ENCODE data around the gene TAS2R60. TPM values are rescaled to one million over a fixed set of nuclear protein-coding genes. Genes with fewer than 3 reads are reported as not detected.

The TAS2R60 gene
- total and polyA plus RNA-seq, 4 donors = 0.05 to 1.0 TPM; not detected in 2

GRCh38 chr7:143492043-143492471 lies 48.8 kb downstream of the TAS2R60 start:
- Histone ChIP-seq H3K27ac (ENCODE audit: low read depth in 1 of 2, low read length in 1 of 2) (no peak overlapping the region), H3K4me3 (no peak overlapping the region), H3K9me3 (ENCODE audit: control insufficient read depth in 4 of 4, insufficient read depth in 3 of 4, low read length in 3 of 4) (peaks cover 0 to under 1% (median 0%) of the 10 kb centered on the region in 4 donors), H3K36me3 (ENCODE audit: control insufficient read depth in 4 of 4, insufficient read depth in 4 of 4, low read length in 4 of 4) (no peaks in the 10 kb centered on the region), H3K4me1 (ENCODE audit: control insufficient read depth in 5 of 5, insufficient read depth in 5 of 5, low read length in 5 of 5) (peaks cover 1 to 21% (median 5%) of the 10 kb centered on the region in 5 donors), H3K27me3 (ENCODE audit: control insufficient read depth in 3 of 3, insufficient read depth in 3 of 3, low read length in 2 of 3) (no peaks in the 10 kb centered on the region), H3K9ac (ENCODE audit: insufficient read depth in 1 of 2, low read length in 2 of 2) (no peak overlapping the region)
- ATAC-seq (ENCODE audit: insufficient read depth, low FRiP score) (no peak), DNase-seq (peak in 1 of 3 donors; percentile 19)
- WGBS, 2 donors = 72 to 78% methylated on average over 2 of the region's 2 CpGs
- no peak for TF ChIP-seq CTCF (IDR thresholded peaks at IDR 0.05; ENCODE audit: control extremely low read depth, extremely low read depth)

GRCh38 chr7:143492799-143493739 lies 49.8 kb downstream of the TAS2R60 start:
- no peaks in the 10 kb centered on the region for H3K36me3 ChIP-seq (ENCODE audit: control insufficient read depth in 4 of 4, insufficient read depth in 4 of 4, low read length in 4 of 4)
- peaks cover 2 to 12% (median 6%) of the 10 kb centered on the region in 5 donors for H3K4me1 ChIP-seq (ENCODE audit: control insufficient read depth in 5 of 5, insufficient read depth in 5 of 5, low read length in 5 of 5)
- TF ChIP-seq CTCF (IDR thresholded peaks at IDR 0.05; ENCODE audit: control extremely low read depth, extremely low read depth) = no peak
- ATAC-seq (ENCODE audit: insufficient read depth, low FRiP score) = no peak
- H3K4me3 ChIP-seq = no peak overlapping the region
- no peaks in the 10 kb centered on the region for H3K27me3 ChIP-seq (ENCODE audit: control insufficient read depth in 3 of 3, insufficient read depth in 3 of 3, low read length in 2 of 3)
- peaks cover 0 to 4% (median 0%) of the 10 kb centered on the region in 4 donors for H3K9me3 ChIP-seq (ENCODE audit: control insufficient read depth in 4 of 4, insufficient read depth in 3 of 4, low read length in 3 of 4)
- DNase-seq = no peak
- WGBS, 2 donors = 85 to 91% methylated on average over 6 of the region's 6 CpGs
- peak overlapping the region in 1 of 2 donors; percentile 27 for H3K27ac ChIP-seq (ENCODE audit: low read depth in 1 of 2, low read length in 1 of 2)
- no peak overlapping the region for H3K9ac ChIP-seq (ENCODE audit: insufficient read depth in 1 of 2, low read length in 2 of 2)

GRCh38 chr7:143493751-143494150 lies 50.5 kb downstream of the TAS2R60 start:
- H3K4me1 ChIP-seq (ENCODE audit: control insufficient read depth in 5 of 5, insufficient read depth in 5 of 5, low read length in 5 of 5) = peaks cover 0 to 9% (median 4%) of the 10 kb centered on the region in 5 donors
- ATAC-seq (ENCODE audit: insufficient read depth, low FRiP score) = no peak
- H3K36me3 ChIP-seq (ENCODE audit: control insufficient read depth in 4 of 4, insufficient read depth in 4 of 4, low read length in 4 of 4) = no peaks in the 10 kb centered on the region
- no peak for DNase-seq
- no peak for TF ChIP-seq CTCF (IDR thresholded peaks at IDR 0.05; ENCODE audit: control extremely low read depth, extremely low read depth)
- peaks cover 0 to 4% (median 0%) of the 10 kb centered on the region in 4 donors for H3K9me3 ChIP-seq (ENCODE audit: control insufficient read depth in 4 of 4, insufficient read depth in 3 of 4, low read length in 3 of 4)
- H3K4me3 ChIP-seq = no peak overlapping the region
- no peaks in the 10 kb centered on the region for H3K27me3 ChIP-seq (ENCODE audit: control insufficient read depth in 3 of 3, insufficient read depth in 3 of 3, low read length in 2 of 3)
- no peak overlapping the region for H3K27ac ChIP-seq (ENCODE audit: low read depth in 1 of 2, low read length in 1 of 2)
- WGBS, 2 donors = 86 to 100% methylated on average over 1 of the region's 1 CpG
- H3K9ac ChIP-seq (ENCODE audit: insufficient read depth in 1 of 2, low read length in 2 of 2) = no peak overlapping the region

Other genes with a start within 250 kb of the TAS2R60 start
- gene TAS2R40, start 221.4 kb upstream of the TAS2R60 start, total RNA-seq = not detected
- gene TAS2R40, start 221.4 kb upstream of the TAS2R60 start, polyA plus RNA-seq = under 1 TPM in 1 of 2 donors, not detected in 1; 0.07 TPM
- 100 to 1,000 TPM; 110 to 130 TPM for gene GSTK1, start 180.0 kb upstream of the TAS2R60 start, total RNA-seq
- gene GSTK1, start 180.0 kb upstream of the TAS2R60 start, polyA plus RNA-seq = 100 to 1,000 TPM; 119 TPM
- 10 to 100 TPM; 12.2 to 26.9 TPM for gene TMEM139, start 158.5 kb upstream of the TAS2R60 start, total RNA-seq
- gene TMEM139, start 158.5 kb upstream of the TAS2R60 start, polyA plus RNA-seq = 10 to 100 TPM in 1 of 2 donors, 1 to 10 TPM in 1; 8.4 to 31.8 TPM
- gene CASP2, start 155.1 kb upstream of the TAS2R60 start, total RNA-seq = 10 to 100 TPM; 37.4 to 40.0 TPM
- gene CASP2, start 155.1 kb upstream of the TAS2R60 start, polyA plus RNA-seq = 1 to 10 TPM; 7.7 to 9.3 TPM
- gene CLCN1, start 127.3 kb upstream of the TAS2R60 start, total RNA-seq = under 1 TPM in 1 of 2 donors, not detected in 1; 0.18 TPM
- gene CLCN1, start 127.3 kb upstream of the TAS2R60 start, polyA plus RNA-seq = under 1 TPM in 1 of 2 donors, not detected in 1; 0.06 TPM
- gene FAM131B, start 80.7 kb upstream of the TAS2R60 start, total RNA-seq = 1 to 10 TPM in 1 of 2 donors, under 1 TPM in 1; 0.80 to 1.1 TPM
- under 1 TPM; 0.18 to 0.29 TPM for gene FAM131B, start 80.7 kb upstream of the TAS2R60 start, polyA plus RNA-seq
- gene ZYX, start 62.1 kb upstream of the TAS2R60 start, total RNA-seq = 100 to 1,000 TPM; 100 to 310 TPM
- 100 to 1,000 TPM in 1 of 2 donors, 10 to 100 TPM in 1; 98.9 to 266 TPM for gene ZYX, start 62.1 kb upstream of the TAS2R60 start, polyA plus RNA-seq
- 10 to 100 TPM in 1 of 2 donors, 1 to 10 TPM in 1; 6.1 to 13.3 TPM for gene EPHA1, start 34.6 kb upstream of the TAS2R60 start, total RNA-seq
- gene EPHA1, start 34.6 kb upstream of the TAS2R60 start, polyA plus RNA-seq = 1 to 10 TPM; 4.2 to 5.7 TPM
- under 1 TPM in 1 of 2 donors, not detected in 1; 0.77 TPM for gene TAS2R41, start 34.4 kb downstream of the TAS2R60 start, total RNA-seq
- gene TAS2R41, start 34.4 kb downstream of the TAS2R60 start, polyA plus RNA-seq = not detected
- 1 to 10 TPM; 1.1 to 5.9 TPM for gene CTAGE15, start 128.3 kb downstream of the TAS2R60 start, total RNA-seq
- under 1 TPM; 0.04 to 0.11 TPM for gene CTAGE15, start 128.3 kb downstream of the TAS2R60 start, polyA plus RNA-seq
- gene TCAF2, start 177.5 kb downstream of the TAS2R60 start, total RNA-seq = 1 to 10 TPM; 2.6 to 4.4 TPM
- gene TCAF2, start 177.5 kb downstream of the TAS2R60 start, polyA plus RNA-seq = 1 to 10 TPM; 1.2 to 3.4 TPM

Data from lung (tissue), 12 donors.